ENCODE data around the gene TTC6. TPM values are rescaled to one million over a fixed set of nuclear protein-coding genes. Genes with fewer than 3 reads are reported as not detected.

TTC6 gene
- total and polyA plus RNA-seq, 4 donors: 0.50 to 34.4 (median 5.0) TPM

DNA sequence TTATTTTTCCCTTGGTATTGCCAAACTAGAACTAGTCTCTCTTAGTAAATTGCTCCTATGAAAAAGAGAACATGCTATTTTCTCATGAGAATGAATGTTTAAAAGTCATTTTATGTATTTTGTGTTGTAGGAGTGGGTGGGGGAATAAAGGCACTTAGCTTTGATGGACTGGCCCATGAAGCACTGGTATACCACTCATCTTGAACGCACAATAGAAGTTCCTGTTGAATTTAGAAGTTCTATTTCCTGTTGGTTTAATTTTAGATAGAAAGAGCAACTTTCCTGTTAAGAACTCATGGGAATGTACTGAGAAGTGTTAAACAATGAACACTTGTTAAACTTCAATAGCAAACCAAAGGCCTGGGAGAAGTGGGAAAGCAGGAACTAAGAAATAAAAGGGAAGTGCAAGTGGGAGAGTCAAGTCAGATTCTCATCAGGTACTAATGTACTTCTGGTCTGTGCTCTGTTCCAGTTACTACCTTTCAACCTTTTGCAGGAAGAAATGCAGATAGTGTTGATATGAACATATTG, 23.1 kb downstream of the TTC6 start:
- peaks cover 0 to 4% (median 0%) of the 10 kb centered on the region in 3 donors for H3K27me3 ChIP-seq (ENCODE audit: control insufficient read depth in 3 of 3, insufficient read depth in 3 of 3, low read length in 2 of 3)
- DNase-seq (peak in 2 of 3 donors; percentile 39 to 57), ATAC-seq (ENCODE audit: insufficient read depth, low FRiP score) (no peak)
- H3K9me3 ChIP-seq (ENCODE audit: control insufficient read depth in 4 of 4, insufficient read depth in 3 of 4, low read length in 3 of 4): peaks cover 3 to 13% (median 6%) of the 10 kb centered on the region in 4 donors
- WGBS, 2 donors: 36 to 49% methylated on average over 1 of the region's 1 CpG
- no peak overlapping the region for H3K4me3 ChIP-seq
- H3K36me3 ChIP-seq (ENCODE audit: control insufficient read depth in 4 of 4, insufficient read depth in 4 of 4, low read length in 4 of 4): no peaks in the 10 kb centered on the region
- TF ChIP-seq, protein P1, sequence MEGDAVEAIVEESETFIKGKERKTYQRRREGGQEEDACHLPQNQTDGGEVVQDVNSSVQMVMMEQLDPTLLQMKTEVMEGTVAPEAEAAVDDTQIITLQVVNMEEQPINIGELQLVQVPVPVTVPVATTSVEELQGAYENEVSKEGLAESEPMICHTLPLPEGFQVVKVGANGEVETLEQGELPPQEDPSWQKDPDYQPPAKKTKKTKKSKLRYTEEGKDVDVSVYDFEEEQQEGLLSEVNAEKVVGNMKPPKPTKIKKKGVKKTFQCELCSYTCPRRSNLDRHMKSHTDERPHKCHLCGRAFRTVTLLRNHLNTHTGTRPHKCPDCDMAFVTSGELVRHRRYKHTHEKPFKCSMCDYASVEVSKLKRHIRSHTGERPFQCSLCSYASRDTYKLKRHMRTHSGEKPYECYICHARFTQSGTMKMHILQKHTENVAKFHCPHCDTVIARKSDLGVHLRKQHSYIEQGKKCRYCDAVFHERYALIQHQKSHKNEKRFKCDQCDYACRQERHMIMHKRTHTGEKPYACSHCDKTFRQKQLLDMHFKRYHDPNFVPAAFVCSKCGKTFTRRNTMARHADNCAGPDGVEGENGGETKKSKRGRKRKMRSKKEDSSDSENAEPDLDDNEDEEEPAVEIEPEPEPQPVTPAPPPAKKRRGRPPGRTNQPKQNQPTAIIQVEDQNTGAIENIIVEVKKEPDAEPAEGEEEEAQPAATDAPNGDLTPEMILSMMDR (IDR thresholded peaks at IDR 0.05; ENCODE audit: control extremely low read depth, extremely low read depth): no peak
- no peak overlapping the region for H3K27ac ChIP-seq (ENCODE audit: low read depth in 1 of 2, low read length in 1 of 2)
- H3K9ac ChIP-seq (ENCODE audit: insufficient read depth in 1 of 2, low read length in 2 of 2): no peak overlapping the region
- H3K4me1 ChIP-seq (ENCODE audit: control insufficient read depth in 5 of 5, insufficient read depth in 5 of 5, low read length in 5 of 5): peaks cover 0 to 3% (median 0%) of the 10 kb centered on the region in 5 donors

- Histone ChIP-seq H3K36me3 (ENCODE audit: control insufficient read depth in 4 of 4, insufficient read depth in 4 of 4, low read length in 4 of 4) (no peaks in the 10 kb centered on the region), H3K9ac (ENCODE audit: insufficient read depth in 1 of 2, low read length in 2 of 2) (no peak overlapping the region), H3K27ac (ENCODE audit: low read depth in 1 of 2, low read length in 1 of 2) (no peak overlapping the region), H3K4me1 (ENCODE audit: control insufficient read depth in 5 of 5, insufficient read depth in 5 of 5, low read length in 5 of 5) (peaks cover 0 to 3% (median 0%) of the 10 kb centered on the region in 5 donors), H3K4me3 (no peak overlapping the region), H3K9me3 (ENCODE audit: control insufficient read depth in 4 of 4, insufficient read depth in 3 of 4, low read length in 3 of 4) (peaks cover 2 to 7% (median 5%) of the 10 kb centered on the region in 4 donors), H3K27me3 (ENCODE audit: control insufficient read depth in 3 of 3, insufficient read depth in 3 of 3, low read length in 2 of 3) (peaks cover 0 to 4% (median 0%) of the 10 kb centered on the region in 3 donors)
- ATAC-seq (ENCODE audit: insufficient read depth, low FRiP score): no peak
- TF ChIP-seq, protein P1 (IDR thresholded peaks at IDR 0.05; ENCODE audit: control extremely low read depth, extremely low read depth): no peak
- DNase-seq: no peak
Measured at GRCh38 chr14:37620856-37621255, 25.4 kb downstream of the TTC6 start.

DNA sequence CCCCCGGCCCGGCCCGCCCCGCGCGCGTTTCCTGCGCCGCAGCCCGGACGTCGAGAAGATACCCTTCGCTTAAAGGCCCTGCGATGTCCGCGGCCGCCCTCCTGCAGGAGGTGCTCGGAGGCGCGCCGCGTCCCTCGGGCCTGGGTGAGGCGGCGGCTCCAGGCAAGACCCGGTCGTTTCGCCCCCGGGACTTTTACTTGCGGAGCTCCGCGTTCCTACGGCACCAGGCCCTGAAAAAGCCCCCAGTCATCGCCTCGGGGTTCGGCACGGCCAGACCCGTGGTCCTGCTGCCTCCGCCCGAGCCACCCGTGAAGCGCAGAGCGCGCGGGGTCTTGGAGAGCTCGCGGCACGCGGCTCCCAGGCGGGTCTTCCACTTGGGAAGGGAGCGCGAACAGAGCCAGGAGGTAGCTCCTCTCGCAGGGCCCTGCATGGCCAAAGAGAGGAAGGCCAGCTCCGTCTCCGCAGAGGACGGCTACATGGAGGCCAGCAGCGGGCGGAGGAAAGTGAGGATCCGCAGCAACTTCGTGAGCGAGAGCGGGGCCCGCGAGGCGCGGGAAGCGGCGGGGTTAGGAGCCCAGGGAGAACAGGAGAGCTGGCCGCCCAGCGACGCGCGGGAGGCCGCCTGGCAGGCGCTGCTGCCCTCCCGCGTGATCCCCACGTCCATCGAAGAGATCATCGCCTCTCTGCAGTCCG, 26.9 kb downstream of the TTC6 start:
- H3K4me3 ChIP-seq: no peak overlapping the region

More for the DNA sequence above, 26.9 kb downstream of the TTC6 start:
- DNase-seq (peak; percentile 58 to 67 (median 58)), ATAC-seq (ENCODE audit: insufficient read depth, low FRiP score) (no peak)
- peaks cover 0 to 4% (median 0%) of the 10 kb centered on the region in 4 donors for H3K9me3 ChIP-seq (ENCODE audit: control insufficient read depth in 4 of 4, insufficient read depth in 3 of 4, low read length in 3 of 4)
- TF ChIP-seq, protein P1 (IDR thresholded peaks at IDR 0.05; ENCODE audit: control extremely low read depth, extremely low read depth): no peak
- peaks cover 0 to 4% (median 0%) of the 10 kb centered on the region in 3 donors for H3K27me3 ChIP-seq (ENCODE audit: control insufficient read depth in 3 of 3, insufficient read depth in 3 of 3, low read length in 2 of 3)
- H3K36me3 ChIP-seq (ENCODE audit: control insufficient read depth in 4 of 4, insufficient read depth in 4 of 4, low read length in 4 of 4): no peaks in the 10 kb centered on the region
- no peak overlapping the region for H3K9ac ChIP-seq (ENCODE audit: insufficient read depth in 1 of 2, low read length in 2 of 2)
- H3K27ac ChIP-seq (ENCODE audit: low read depth in 1 of 2, low read length in 1 of 2): no peak overlapping the region
- H3K4me1 ChIP-seq (ENCODE audit: control insufficient read depth in 5 of 5, insufficient read depth in 5 of 5, low read length in 5 of 5): peaks cover 0 to 3% (median 0%) of the 10 kb centered on the region in 5 donors
- WGBS, 2 donors: 9 to 30% methylated on average over 81 of the region's 81 CpGs

Data from lung (tissue), 12 donors.